Activated T-cell treated with anti-CD3 and anti-CD28 coated beads for 1 hour (primary cell): ENCODE results near the gene RUNDC3A.
A peak's percentile ranks its signal among the peaks of the same experiment; 100 is the strongest.

Source experiments
- DNase-seq: peaks from one replicate; pipeline ENCODE4 v3.0.0-alpha.2; 2020; ENCODE audit warnings: low read depth

RUNDC3A gene

GRCh38 chr17:44308320-44308818 is at the start of gene RUNDC3A:
Gene RUNDC3A, plus strand, starts transcription at chr17:44308601. Its CDS starts 232 bp downstream, at chr17:44308833.
- peak; percentile 83 for DNase-seq

- DNase-seq: no peak
Observed at GRCh38 chr17:44258811-44259351, 49.5 kb upstream of the RUNDC3A start.

- no peak for DNase-seq
Observed at GRCh38 chr17:44260296-44260695, 48.1 kb upstream of the RUNDC3A start.

GRCh38 chr17:44262654-44263225 is 45.7 kb upstream of the RUNDC3A start:
- DNase-seq: no peak

- no peak for DNase-seq
Observed at GRCh38 chr17:44263345-44263902, 45.0 kb upstream of the RUNDC3A start.

- DNase-seq: no peak
Observed at GRCh38 chr17:44266402-44267164, 41.8 kb upstream of the RUNDC3A start.

- DNase-seq: no peak
Observed at GRCh38 chr17:44267165-44267455, 41.3 kb upstream of the RUNDC3A start.

- DNase-seq: no peak
Observed at GRCh38 chr17:44267818-44268490, 40.4 kb upstream of the RUNDC3A start, which contains the start of gene SLC4A1. Gene SLC4A1, minus strand, starts transcription at chr17:44268135. Its CDS starts 5,269 bp downstream, at chr17:44262866.

GRCh38 chr17:44268709-44269534 is 39.5 kb upstream of the RUNDC3A start:
- DNase-seq: no peak

- no peak for DNase-seq
Observed at GRCh38 chr17:44269535-44270240, 38.7 kb upstream of the RUNDC3A start.

GRCh38 chr17:44272321-44272951 is 36.0 kb upstream of the RUNDC3A start:
- DNase-seq: no peak

- DNase-seq: no peak
Observed at GRCh38 chr17:44272954-44273353, 35.4 kb upstream of the RUNDC3A start.

GRCh38 chr17:44273607-44274006 is 34.8 kb upstream of the RUNDC3A start:
- no peak for DNase-seq

- no peak for DNase-seq
Observed at GRCh38 chr17:44277976-44278375, 30.4 kb upstream of the RUNDC3A start.

- DNase-seq: no peak
Observed at GRCh38 chr17:44279346-44279665, 29.1 kb upstream of the RUNDC3A start.

GRCh38 chr17:44279666-44280391 is 28.6 kb upstream of the RUNDC3A start:
- DNase-seq: no peak

GRCh38 chr17:44280392-44280937 is 27.9 kb upstream of the RUNDC3A start:
- DNase-seq: no peak

GRCh38 chr17:44281570-44281969 is 26.8 kb upstream of the RUNDC3A start:
- no peak for DNase-seq

- no peak for DNase-seq
Observed at GRCh38 chr17:44282264-44282663, 26.1 kb upstream of the RUNDC3A start.
